Endodermal cell (in vitro differentiated cells): ENCODE measurements around the gene SMIM31. TPM values are rescaled to one million over a fixed set of nuclear protein-coding genes. Genes with fewer than 3 reads are reported as not detected.

ENCODE experiments used
- DNase-seq: peaks from one replicate; pipeline ENCODE4 v3.0.0-alpha.2; 2017
- H3K27ac ChIP-seq: 2 replicates; pipeline ENCODE4 v1.5.1; 2013; ENCODE audit warnings: mild to moderate bottlenecking, low read depth, low read length, moderate library complexity
- H3K27me3 ChIP-seq: 2 replicates; pipeline ENCODE4 v1.6.1; 2013; ENCODE audit warnings: mild to moderate bottlenecking, low read length, moderate library complexity; ENCODE audit not compliant: insufficient read depth, control insufficient read depth, poor library complexity, severe bottlenecking
- H3K36me3 ChIP-seq: 2 replicates; pipeline ENCODE4 v1.7.0; 2013; ENCODE audit warnings: mild to moderate bottlenecking, low read length, moderate library complexity; ENCODE audit not compliant: control insufficient read depth, insufficient read depth
- H3K4me1 ChIP-seq: one replicate; pipeline ENCODE4 v1.7.0; 2013; ENCODE audit warnings: low read length; ENCODE audit not compliant: control insufficient read depth, insufficient read depth
- H3K4me3 ChIP-seq: 2 replicates; pipeline ENCODE4 v1.5.1; 2013; ENCODE audit warnings: mild to moderate bottlenecking, low read length, moderate library complexity
- H3K9ac ChIP-seq: 2 replicates; pipeline ENCODE4 v1.6.1; 2013; ENCODE audit warnings: mild to moderate bottlenecking, low read length, moderate library complexity; ENCODE audit not compliant: poor library complexity, severe bottlenecking; ENCODE audit errors: extremely low read depth
- H3K9me3 ChIP-seq: 2 replicates; pipeline ENCODE4 v1.6.1; 2013; ENCODE audit warnings: mild to moderate bottlenecking, low read length, moderate library complexity; ENCODE audit not compliant: control insufficient read depth
- H3K27ac Mint-ChIP-seq: 2 replicates; pipeline ENCODE4 v1.8.0; 2020; ENCODE audit warnings: mixed read lengths
- H3K27me3 Mint-ChIP-seq: 2 replicates; pipeline ENCODE4 v1.8.0; 2021; ENCODE audit warnings: mild to moderate bottlenecking, mixed read lengths; ENCODE audit not compliant: insufficient read depth
- H3K36me3 Mint-ChIP-seq: 2 replicates; pipeline ENCODE4 v1.8.0; 2020; ENCODE audit warnings: low read depth, mixed read lengths
- H3K4me1 Mint-ChIP-seq: 2 replicates; pipeline ENCODE4 v1.8.0; 2020; ENCODE audit warnings: mixed read lengths
- H3K4me3 Mint-ChIP-seq: 2 replicates; pipeline ENCODE4 v1.8.0; 2020; ENCODE audit warnings: mild to moderate bottlenecking, moderate library complexity, mixed read lengths
- H3K9me3 Mint-ChIP-seq: 2 replicates; pipeline ENCODE4 v1.8.0; 2020; ENCODE audit warnings: mild to moderate bottlenecking, mixed read lengths
- CTCF ChIP-seq: fragments of 200-600 bp; sonication (generic); conservative IDR thresholded peaks from 2 replicates; pipeline ENCODE4 v1.5.0; 2021; ENCODE audit warnings: antibody characterized with exemption, mild to moderate bottlenecking
- WGBS, 2 experiments: methylation state at CpG; one replicate each; pipeline versions ENCODE4 v1.1.5 to v1.1.7; 2013; ENCODE audit warnings: missing lambda C conversion rate in 2 of 2, mixed read lengths in 1 of 2; ENCODE audit not compliant: insufficient coverage in 1 of 2, insufficient read length in 1 of 2; 5-methylcytosine and 5-hydroxymethylcytosine counted together
- total RNA-seq, 2 donors: library from RNA; stranded (reverse); fragmentation: NEBNext Ultra II Directional in 1 of 2; extraction: Animal tissue kit (Norgen Biotek cat#: 25700) in 1 of 2; gene quantifications; 2 replicates in 1 of 2; 3 replicates in 1 of 2; pipeline ENCODE4 v1.2.1, GENCODE V29; 2021

SMIM31 gene
- total RNA-seq, 2 donors from 2014 or later = not detected

GRCh38 chr4:164846566-164846965 lies 92.6 kb downstream of the SMIM31 start:
- H3K4me3 ChIP-seq = no peak overlapping the region
- no peak for TF ChIP-seq CTCF
- no peaks in the 10 kb centered on the region for H3K27me3 ChIP-seq
- Mint-ChIP-seq H3K4me1 (peaks cover 16% of the 10 kb centered on the region), H3K27me3 (no peaks in the 10 kb centered on the region), H3K9me3 (peaks cover 4% of the 10 kb centered on the region), H3K27ac (no peak overlapping the region), H3K36me3 (no peaks in the 10 kb centered on the region), H3K4me3 (no peak overlapping the region)
- H3K4me1 ChIP-seq = peaks cover 5% of the 10 kb centered on the region
- no peak for DNase-seq
- WGBS, 2 experiments = 83% methylated on average over 4 of the region's 4 CpGs; no CpG with 5 or more reads in 1 of the 2 experiments
- H3K27ac ChIP-seq = no peak overlapping the region
- no peaks in the 10 kb centered on the region for H3K9me3 ChIP-seq
- no peak overlapping the region for H3K9ac ChIP-seq
- no peaks in the 10 kb centered on the region for H3K36me3 ChIP-seq

GRCh38 chr4:164847016-164847415 lies 93.1 kb downstream of the SMIM31 start:
- 91 to 93% methylated on average over 3 of the region's 3 CpGs for WGBS, 2 experiments
- no peak overlapping the region for H3K4me3 ChIP-seq
- H3K36me3 ChIP-seq = no peaks in the 10 kb centered on the region
- peaks cover 5% of the 10 kb centered on the region for H3K4me1 ChIP-seq
- H3K9me3 ChIP-seq = no peaks in the 10 kb centered on the region
- Mint-ChIP-seq H3K9me3 (peaks cover 4% of the 10 kb centered on the region), H3K27me3 (no peaks in the 10 kb centered on the region), H3K4me1 (peaks cover 15% of the 10 kb centered on the region), H3K36me3 (no peaks in the 10 kb centered on the region), H3K27ac (no peak overlapping the region), H3K4me3 (no peak overlapping the region)
- no peak overlapping the region for H3K27ac ChIP-seq
- H3K9ac ChIP-seq = no peak overlapping the region
- TF ChIP-seq CTCF = no peak
- H3K27me3 ChIP-seq = no peaks in the 10 kb centered on the region
- no peak for DNase-seq

GRCh38 chr4:164847967-164848649 lies 94.2 kb downstream of the SMIM31 start:
- no peaks in the 10 kb centered on the region for H3K36me3 Mint-ChIP-seq
- WGBS, 2 experiments = 79 to 100% methylated on average over 2 of the region's 2 CpGs
- peaks cover 5% of the 10 kb centered on the region for H3K4me1 ChIP-seq
- no peak overlapping the region for H3K27ac ChIP-seq
- TF ChIP-seq CTCF = no peak
- peaks cover 11% of the 10 kb centered on the region for H3K4me1 Mint-ChIP-seq
- peaks cover 4% of the 10 kb centered on the region for H3K9me3 Mint-ChIP-seq
- no peak overlapping the region for H3K27ac Mint-ChIP-seq
- no peak overlapping the region for H3K4me3 Mint-ChIP-seq
- H3K9me3 ChIP-seq = no peaks in the 10 kb centered on the region
- no peaks in the 10 kb centered on the region for H3K27me3 ChIP-seq
- no peak overlapping the region for H3K4me3 ChIP-seq
- H3K9ac ChIP-seq = no peak overlapping the region
- H3K27me3 Mint-ChIP-seq = no peaks in the 10 kb centered on the region
- no peaks in the 10 kb centered on the region for H3K36me3 ChIP-seq
- DNase-seq = no peak

Other genes with a start within 250 kb of the SMIM31 start
- 10 to 100 TPM in 1 of 2 donors, 1 to 10 TPM in 1; 3.3 to 21.5 TPM for gene APELA, start 123.0 kb downstream of the SMIM31 start, total RNA-seq
- 1 to 10 TPM; 2.7 to 3.8 TPM for gene TRIM61, start 223.5 kb downstream of the SMIM31 start, total RNA-seq